IMR-90 (cell line): ENCODE data around the gene GABRB3. TPM values are rescaled to one million over a fixed set of nuclear protein-coding genes. Genes with fewer than 3 reads are reported as not detected.

ENCODE experiments used
- ATAC-seq: fragments of 200-7000 bp; cut with Tn5 transposase; 2 replicates; pipeline ENCODE4 v1.9.1; 2020; ENCODE audit warnings: low read depth, mild to moderate bottlenecking, moderate library complexity
- BruUV-seq: library from RNA; stranded (reverse); fragments of 400-500 nt; replicated peaks from 2 replicates; lab custom pipeline; 2021; lab: Mats Ljungman, UMichigan
- CTCF ChIA-PET: fragments of 300-600 bp; formaldehyde crosslinking; extraction: SDS; loops from one replicate; lab custom pipeline; 2021; ENCODE audit warnings: antibody characterized with exemption; lab: Yijun Ruan, JAX
- POLR2A ChIA-PET: fragments of 300-600 bp; sonication (Branson Sonifier 250); formaldehyde crosslinking; loops from one replicate; lab custom pipeline; 2022; ENCODE audit warnings: antibody characterized with exemption; ENCODE audit not compliant: unreplicated experiment; lab: Charles Lee
- DNase-seq: peaks from one replicate; pipeline ENCODE4 v3.0.0; 2013
- H2AFZ ChIP-seq: replicated peaks from 2 replicates; pipeline ENCODE3; 2013; ENCODE audit warnings: low read length, mild to moderate bottlenecking; ENCODE audit not compliant: poor library complexity
- H2AK5ac ChIP-seq: 2 replicates; pipeline ENCODE4 v1.6.1; 2013; ENCODE audit warnings: low read depth, low read length, inconsistent platforms
- H2AK9ac ChIP-seq: replicated peaks from 2 replicates; pipeline ENCODE3; 2013; ENCODE audit warnings: mild to moderate bottlenecking, low read depth, low read length, moderate library complexity; ENCODE audit not compliant: poor library complexity
- H2BK120ac ChIP-seq: 2 replicates; pipeline ENCODE4 v1.6.1; 2013; ENCODE audit warnings: low read depth, low read length, inconsistent platforms
- H2BK15ac ChIP-seq: 3 replicates; pipeline ENCODE4 v1.6.1; 2013; ENCODE audit warnings: low read depth, low read length, inconsistent platforms
- H2BK20ac ChIP-seq: 2 replicates; pipeline ENCODE4 v1.6.1; 2013; ENCODE audit warnings: low read depth, mild to moderate bottlenecking, inconsistent platforms, low read length, moderate library complexity
- H2BK5ac ChIP-seq: 2 replicates; pipeline ENCODE4 v1.6.1; 2013; ENCODE audit warnings: mild to moderate bottlenecking, low read depth, low read length, inconsistent platforms; ENCODE audit not compliant: poor library complexity, severe bottlenecking
- H3K14ac ChIP-seq: replicated peaks from 2 replicates; pipeline ENCODE4 v1.6.1; 2013; ENCODE audit warnings: low read depth, low read length, inconsistent platforms
- H3K18ac ChIP-seq: 2 replicates; pipeline ENCODE4 v1.6.1; 2013; ENCODE audit warnings: low read depth, low read length, control low read depth
- H3K23ac ChIP-seq: 2 replicates; pipeline ENCODE4 v1.6.1; 2013; ENCODE audit warnings: low read depth, low read length, inconsistent platforms
- H3K27ac ChIP-seq: 2 replicates; pipeline ENCODE4 v1.5.1; 2013; ENCODE audit warnings: mild to moderate bottlenecking, control low read depth, low read length; ENCODE audit not compliant: insufficient read depth
- H3K27me3 ChIP-seq: 2 replicates; pipeline ENCODE4 v1.6.1; 2013; ENCODE audit warnings: low read length; ENCODE audit not compliant: control insufficient read depth, insufficient read depth
- H3K36me3 ChIP-seq: 2 replicates; pipeline ENCODE4 v1.6.1; 2013; ENCODE audit warnings: low read length, mixed read lengths; ENCODE audit not compliant: control insufficient read depth, insufficient read depth
- H3K4ac ChIP-seq: 2 replicates; pipeline ENCODE4 v1.6.1; 2013; ENCODE audit warnings: low read depth, low read length, inconsistent platforms
- H3K4me1 ChIP-seq: 2 replicates; pipeline ENCODE4 v1.6.1; 2013; ENCODE audit warnings: low read length, mixed read lengths; ENCODE audit not compliant: control insufficient read depth, insufficient read depth
- H3K4me2 ChIP-seq: 2 replicates; pipeline ENCODE4 v1.6.1; 2013; ENCODE audit warnings: low read depth, mild to moderate bottlenecking, control low read depth, low read length, moderate library complexity
- H3K4me3 ChIP-seq: 2 replicates; pipeline ENCODE4 v1.5.1; 2013; ENCODE audit warnings: low read depth, mild to moderate bottlenecking, control low read depth, low read length, moderate library complexity; ENCODE audit not compliant: insufficient read depth
- H3K56ac ChIP-seq: 2 replicates; pipeline ENCODE4 v1.6.1; 2013; ENCODE audit warnings: low read length, inconsistent platforms; ENCODE audit not compliant: insufficient read depth; ENCODE audit errors: extremely low read depth
- H3K79me1 ChIP-seq, 2 experiments: 2 replicates each; pipeline ENCODE4 v1.6.1; 2013; ENCODE audit warnings: low read length in 2 of 2, inconsistent platforms in 1 of 2, low read depth in 1 of 2
- H3K9ac ChIP-seq: 2 replicates; pipeline ENCODE4 v1.6.1; 2013; ENCODE audit warnings: low read depth, low read length, control low read depth
- H3K9me1 ChIP-seq: 2 replicates; pipeline ENCODE4 v1.6.1; 2013; ENCODE audit warnings: low read length, inconsistent platforms; ENCODE audit not compliant: insufficient read depth
- H3K9me3 ChIP-seq: 2 replicates; pipeline ENCODE4 v1.6.1; 2013; ENCODE audit warnings: low read length; ENCODE audit not compliant: control insufficient read depth, insufficient read depth
- H4K20me1 ChIP-seq: 2 replicates; pipeline ENCODE4 v1.6.1; 2013; ENCODE audit warnings: low read length, inconsistent platforms; ENCODE audit not compliant: insufficient read depth
- H4K5ac ChIP-seq: 2 replicates; pipeline ENCODE4 v1.6.1; 2013; ENCODE audit warnings: mild to moderate bottlenecking, low read depth, low read length, control low read depth
- H4K8ac ChIP-seq, 2 experiments: 2 replicates each; pipeline ENCODE4 v1.6.1; 2013; ENCODE audit warnings: low read depth in 2 of 2, low read length in 2 of 2, control low read depth in 1 of 2, inconsistent platforms in 1 of 2
- H4K91ac ChIP-seq: 2 replicates; pipeline ENCODE4 v1.6.1; 2013; ENCODE audit warnings: low read depth, low read length, inconsistent platforms; ENCODE audit not compliant: insufficient read depth
- BHLHE40 ChIP-seq: fragments of 150-350 bp; IDR thresholded peaks from 2 replicates; pipeline ENCODE4 v1.6.1; 2016; ENCODE audit warnings: mild to moderate bottlenecking, low read depth, low read length
- CEBPB ChIP-seq: IDR thresholded peaks from 2 replicates; pipeline ENCODE4 v1.6.1; 2012; ENCODE audit warnings: low read depth, low read length, improper control_type of control experiment
- CHD1 ChIP-seq: IDR thresholded peaks from 2 replicates; pipeline ENCODE4 v1.6.1; 2012; ENCODE audit warnings: low read depth, low read length, improper control_type of control experiment
- CTCF ChIP-seq: conservative IDR thresholded peaks from 2 replicates; pipeline ENCODE4 v1.5.1; 2012; ENCODE audit warnings: mild to moderate bottlenecking, low read depth, low read length, improper control_type of control experiment
- ELK1 ChIP-seq: fragments of 150-350 bp; IDR thresholded peaks from 2 replicates; pipeline ENCODE4 v1.6.1; 2016; ENCODE audit warnings: low read depth, mild to moderate bottlenecking, low read length, moderate library complexity, borderline replicate concordance
- FOS ChIP-seq: fragments of 150-350 bp; IDR thresholded peaks from 2 replicates; pipeline ENCODE4 v1.6.1; 2016; ENCODE audit warnings: low read depth, low read length
- MAFK ChIP-seq: IDR thresholded peaks from 2 replicates; pipeline ENCODE4 v1.6.1; 2012; ENCODE audit warnings: low read depth, low read length, improper control_type of control experiment
- MAZ ChIP-seq: IDR thresholded peaks from 2 replicates; pipeline ENCODE4 v1.6.1; 2012; ENCODE audit warnings: low read depth, mild to moderate bottlenecking, low read length, improper control_type of control experiment, moderate library complexity, borderline replicate concordance
- MXI1 ChIP-seq: IDR thresholded peaks from 2 replicates; pipeline ENCODE4 v1.6.1; 2012; ENCODE audit warnings: low read depth, mild to moderate bottlenecking, low read length, moderate library complexity, borderline replicate concordance
- POLR2A ChIP-seq: IDR thresholded peaks from 2 replicates; pipeline ENCODE4 v1.6.1; 2012; ENCODE audit warnings: mild to moderate bottlenecking, low read depth, low read length
- RAD21 ChIP-seq: IDR thresholded peaks from 2 replicates; pipeline ENCODE4 v1.6.1; 2012; ENCODE audit warnings: low read length, improper control_type of control experiment
- RCOR1 ChIP-seq: IDR thresholded peaks from 2 replicates; pipeline ENCODE4 v1.6.1; 2012; ENCODE audit warnings: mild to moderate bottlenecking, low read length, improper control_type of control experiment; ENCODE audit not compliant: insufficient replicate concordance
- RFX5 ChIP-seq: IDR thresholded peaks from 2 replicates; pipeline ENCODE4 v1.8.0; 2012; ENCODE audit warnings: low read depth, mild to moderate bottlenecking, low read length, moderate library complexity
- SMC3 ChIP-seq: fragments of 150-350 bp; IDR thresholded peaks from 2 replicates; pipeline ENCODE4 v1.6.1; 2016; ENCODE audit warnings: low read depth, mild to moderate bottlenecking, antibody characterized with exemption, low read length, moderate library complexity
- USF2 ChIP-seq: fragments of 150-350 bp; IDR thresholded peaks from 2 replicates; pipeline ENCODE4 v1.6.1; 2017; ENCODE audit warnings: mild to moderate bottlenecking, antibody characterized with exemption, low read length, low read depth
- WGBS, 2 experiments: methylation state at CpG; one replicate each; pipeline versions ENCODE4 v1.1.5 to v1.1.7; 2013; ENCODE audit warnings: missing lambda C conversion rate in 2 of 2; ENCODE audit not compliant: insufficient read length in 1 of 2; ENCODE audit errors: extremely low coverage in 2 of 2; 5-methylcytosine and 5-hydroxymethylcytosine counted together
- dilution Hi-C: fragments of 300-500 bp; cut with HindIII; formaldehyde crosslinking; loops from one replicate; pipeline ENCODE4 v1.14.3; 2018; ENCODE audit warnings: low sequenced_read_pairs; ENCODE audit not compliant: unreplicated experiment
- in situ Hi-C: fragments of 300-500 bp; cut with MboI; formaldehyde crosslinking; loops from 3 replicates; pipeline ENCODE4 v1.14.3; 2019; ENCODE audit warnings: low sequenced_read_pairs, inconsistent platforms, mixed read lengths
- intact Hi-C: fragments of 100-400 bp; cut with micrococcal nuclease; formaldehyde crosslinking; loops from 2 replicates; pipeline ENCODE4 v1.10.0; 2022
- polyA plus RNA-seq, 3 experiments: library from polyadenylated mRNA; depleted of rRNA; stranded (reverse); fragments of >200 nt; gene quantifications; 2 replicates each; pipeline ENCODE4 v1.2.3, GENCODE V29; 2012; ENCODE audit warnings: low replicate concordance in 1 of 3
- total RNA-seq: library from RNA; depleted of rRNA; stranded (reverse); fragments of >200 nt; gene quantifications from 2 replicates; pipeline ENCODE4 v1.2.3, GENCODE V29; 2012

The GABRB3 gene
- total and polyA plus RNA-seq, 2 of the 4 experiments (the other 2 are of a cell fraction): 0.36 to 0.54 TPM

- Histone ChIP-seq H2BK15ac (no peak overlapping the region), H3K9ac (no peak overlapping the region), H3K18ac (no peak overlapping the region), H4K8ac (no peak overlapping the region), H4K91ac (no peak overlapping the region), H2AK5ac (no peak overlapping the region), H3K14ac (no peak overlapping the region), H2AFZ (no peak overlapping the region), H2AK9ac (no peak overlapping the region), H4K20me1 (no peaks in the 10 kb centered on the region), H3K27ac (no peak overlapping the region), H3K4me3 (no peak overlapping the region), H3K9me1 (no peaks in the 10 kb centered on the region), H3K9me3 (peaks cover 15% of the 10 kb centered on the region), H3K4me1 (no peaks in the 10 kb centered on the region), H2BK120ac (no peak overlapping the region), H2BK20ac (no peak overlapping the region), H3K36me3 (no peaks in the 10 kb centered on the region), H3K4me2 (no peak overlapping the region), H3K27me3 (no peaks in the 10 kb centered on the region), H3K79me1 (no peaks in the 10 kb centered on the region), H2BK5ac (no peak overlapping the region), H4K5ac (no peak overlapping the region), H3K23ac (no peak overlapping the region), H3K4ac (no peak overlapping the region), H3K56ac (no peak overlapping the region)
- ATAC-seq (no peak), DNase-seq (no peak)
- BruUV-seq: no TSS peak
- TF ChIP-seq ELK1: no peak
- no peak for TF ChIP-seq CHD1
- no peak for TF ChIP-seq CTCF
- no peak for TF ChIP-seq MAFK
- no peak for TF ChIP-seq USF2
- no peak for TF ChIP-seq RAD21
- TF ChIP-seq BHLHE40: no peak
- no peak for TF ChIP-seq MXI1
- no peak for TF ChIP-seq MAZ
- no peak for TF ChIP-seq RFX5
- no peak for TF ChIP-seq FOS
- no peak for TF ChIP-seq SMC3
- no peak for TF ChIP-seq POLR2A
- TF ChIP-seq RCOR1: no peak
- TF ChIP-seq CEBPB: no peak
- in situ Hi-C loops (no loop called here), intact Hi-C loops (no loop called here), dilution Hi-C loops (no loop called here)
- no CpG with 5 or more reads among the region's 3 CpGs for WGBS, 2 experiments
- ChIA-PET POLR2A (interaction anchor here (0.7 kb wide), 1 partner anchor 597 kb away, joined by 4 read pairs; no protein-coding TSS in a partner anchor), CTCF (no interaction called here)
Measured at GRCh38 chr15:26614734-26615133, 158.1 kb downstream of the GABRB3 start.
